HG02870 (cell line): ENCODE results near the gene OR5AC2.

Experiments
- ATAC-seq: cut with Tn5 transposase; IDR thresholded peaks from one replicate; pipeline ENCODE4 v1.9.1; 2021; ENCODE audit warnings: mild to moderate bottlenecking, moderate library complexity; ENCODE audit not compliant: unreplicated experiment

The OR5AC2 gene

GRCh38 chr3:98136631-98137030 lies 49.7 kb downstream of the OR5AC2 start:
- no peak for ATAC-seq
